Adipocyte (in vitro differentiated cells): ENCODE results near the gene RPS6KA4.

Source experiments
- DNase-seq: peaks from one replicate; pipeline ENCODE4 v3.0.0-alpha.2; 2015; ENCODE audit warnings: low read depth
- H3K27me3 ChIP-seq: replicated peaks from 2 replicates; pipeline ENCODE4 v1.7.0; 2013; ENCODE audit warnings: mild to moderate bottlenecking, low read length, moderate library complexity; ENCODE audit not compliant: control insufficient read depth, insufficient read depth
- H3K36me3 ChIP-seq: 2 replicates; pipeline ENCODE4 v1.7.0; 2013; ENCODE audit warnings: low read length, mild to moderate bottlenecking, moderate library complexity; ENCODE audit not compliant: control insufficient read depth, insufficient read depth, severe bottlenecking
- H3K4me1 ChIP-seq: 2 replicates; pipeline ENCODE4 v1.7.0; 2013; ENCODE audit warnings: mild to moderate bottlenecking, low read length, moderate library complexity; ENCODE audit not compliant: control insufficient read depth, insufficient read depth
- H3K4me3 ChIP-seq: 2 replicates; pipeline ENCODE4 v1.7.0; 2013; ENCODE audit warnings: mild to moderate bottlenecking, low read length, moderate library complexity
- H3K9ac ChIP-seq: 2 replicates; pipeline ENCODE4 v1.7.0; 2013; ENCODE audit warnings: mild to moderate bottlenecking, low read length, moderate library complexity
- H3K9me3 ChIP-seq: 2 replicates; pipeline ENCODE4 v1.7.0; 2013; ENCODE audit warnings: mild to moderate bottlenecking, low read length, moderate library complexity; ENCODE audit not compliant: control insufficient read depth

Gene RPS6KA4

GRCh38 chr11:64384028-64384737, 25.2 kb downstream of the RPS6KA4 start:
- DNase-seq: no peak
- Histone ChIP-seq H3K9me3 (peaks cover 6% of the 10 kb centered on the region), H3K9ac (no peak overlapping the region), H3K27me3 (peaks cover 65% of the 10 kb centered on the region), H3K4me3 (no peak overlapping the region), H3K36me3 (no peaks in the 10 kb centered on the region), H3K4me1 (peaks cover 6% of the 10 kb centered on the region)

- Histone ChIP-seq H3K9ac (no peak overlapping the region), H3K4me3 (no peak overlapping the region), H3K27me3 (peaks cover 69% of the 10 kb centered on the region), H3K4me1 (peaks cover 6% of the 10 kb centered on the region), H3K9me3 (peaks cover 6% of the 10 kb centered on the region), H3K36me3 (no peaks in the 10 kb centered on the region)
- DNase-seq: no peak
These were observed 26.3 kb downstream of the RPS6KA4 start for GRCh38 chr11:64384981-64385944.

- peaks cover 75% of the 10 kb centered on the region for H3K27me3 ChIP-seq
- peaks cover 6% of the 10 kb centered on the region for H3K9me3 ChIP-seq
- H3K4me3 ChIP-seq: no peak overlapping the region
- no peak for DNase-seq
- peaks cover 6% of the 10 kb centered on the region for H3K4me1 ChIP-seq
- H3K36me3 ChIP-seq: no peaks in the 10 kb centered on the region
- no peak overlapping the region for H3K9ac ChIP-seq
These were observed 27.2 kb downstream of the RPS6KA4 start for GRCh38 chr11:64385945-64386704.

- no peak overlapping the region for H3K9ac ChIP-seq
- no peaks in the 10 kb centered on the region for H3K36me3 ChIP-seq
- no peak for DNase-seq
- peaks cover 8% of the 10 kb centered on the region for H3K4me1 ChIP-seq
- H3K9me3 ChIP-seq: peaks cover 6% of the 10 kb centered on the region
- no peak overlapping the region for H3K4me3 ChIP-seq
- peaks cover 69% of the 10 kb centered on the region for H3K27me3 ChIP-seq
These were observed 29.0 kb downstream of the RPS6KA4 start for GRCh38 chr11:64387916-64388315.

- no peak overlapping the region for H3K4me3 ChIP-seq
- peaks cover 8% of the 10 kb centered on the region for H3K4me1 ChIP-seq
- H3K9me3 ChIP-seq: peaks cover 6% of the 10 kb centered on the region
- no peak for DNase-seq
- no peaks in the 10 kb centered on the region for H3K36me3 ChIP-seq
- peaks cover 61% of the 10 kb centered on the region for H3K27me3 ChIP-seq
- H3K9ac ChIP-seq: no peak overlapping the region
These were observed 29.9 kb downstream of the RPS6KA4 start for GRCh38 chr11:64388894-64389293.

- DNase-seq: no peak
- Histone ChIP-seq H3K4me3 (no peak overlapping the region), H3K36me3 (no peaks in the 10 kb centered on the region), H3K4me1 (peaks cover 8% of the 10 kb centered on the region), H3K9me3 (peaks cover 6% of the 10 kb centered on the region), H3K9ac (no peak overlapping the region), H3K27me3 (peaks cover 59% of the 10 kb centered on the region)
These were observed 30.9 kb downstream of the RPS6KA4 start for GRCh38 chr11:64389851-64390250.

- Histone ChIP-seq H3K4me1 (peaks cover 8% of the 10 kb centered on the region), H3K27me3 (peaks cover 59% of the 10 kb centered on the region), H3K4me3 (no peak overlapping the region), H3K9ac (no peak overlapping the region), H3K36me3 (no peaks in the 10 kb centered on the region), H3K9me3 (peaks cover 6% of the 10 kb centered on the region)
- DNase-seq: no peak
These were observed 31.6 kb downstream of the RPS6KA4 start for GRCh38 chr11:64390558-64390957.

GRCh38 chr11:64391839-64392238, 32.9 kb downstream of the RPS6KA4 start:
- Histone ChIP-seq H3K9ac (no peak overlapping the region), H3K27me3 (peaks cover 60% of the 10 kb centered on the region), H3K4me3 (no peak overlapping the region), H3K4me1 (peaks cover 3% of the 10 kb centered on the region), H3K36me3 (no peaks in the 10 kb centered on the region), H3K9me3 (peaks cover 6% of the 10 kb centered on the region)
- DNase-seq: no peak

- H3K9ac ChIP-seq: no peak overlapping the region
- peaks cover 17% of the 10 kb centered on the region for H3K4me1 ChIP-seq
- peaks cover 30% of the 10 kb centered on the region for H3K27me3 ChIP-seq
- H3K9me3 ChIP-seq: peaks cover 4% of the 10 kb centered on the region
- no peaks in the 10 kb centered on the region for H3K36me3 ChIP-seq
- H3K4me3 ChIP-seq: no peak overlapping the region
- DNase-seq: no peak
These were observed 36.6 kb downstream of the RPS6KA4 start for GRCh38 chr11:64395545-64396078.

GRCh38 chr11:64396079-64396591, 37.2 kb downstream of the RPS6KA4 start:
- Histone ChIP-seq H3K27me3 (peaks cover 28% of the 10 kb centered on the region), H3K4me3 (no peak overlapping the region), H3K36me3 (no peaks in the 10 kb centered on the region), H3K4me1 (peaks cover 18% of the 10 kb centered on the region), H3K9me3 (peaks cover 4% of the 10 kb centered on the region), H3K9ac (no peak overlapping the region)
- DNase-seq: peak; percentile 26
